Upper lobe of left lung (tissue), 6 donors: ENCODE measurements around the gene PIP. TPM values are rescaled to one million over a fixed set of nuclear protein-coding genes. Genes with fewer than 3 reads are reported as not detected.

Experiments
- ATAC-seq, 2 donors: fragments of 200-7000 bp; cut with Tn5 transposase; one replicate each; pipeline ENCODE4 v1.9.1; 2022; ENCODE audit warnings: mild to moderate bottlenecking in 2 of 2, moderate library complexity in 2 of 2; ENCODE audit not compliant: low FRiP score in 2 of 2
- DNase-seq, 2 donors: peaks; one replicate each; pipeline ENCODE4 v3.0.0-alpha.2; 2019 to 2020
- H3K27ac ChIP-seq, 4 donors: fragments of 200-600 bp; sonication (generic); one replicate each; pipeline ENCODE4 v1.5.1; 2016 to 2019
- H3K27me3 ChIP-seq, 4 donors: fragments of 200-600 bp; sonication (generic); one replicate each; pipeline ENCODE4 v1.5.1; 2017 to 2019
- H3K36me3 ChIP-seq, 4 donors: fragments of 200-600 bp; sonication (generic); one replicate each; pipeline ENCODE4 v1.5.1; 2016 to 2019
- H3K4me1 ChIP-seq, 4 donors: fragments of 200-600 bp; sonication (generic); one replicate each; pipeline ENCODE4 v1.5.1; 2018 to 2019
- H3K4me3 ChIP-seq, 4 donors: fragments of 200-600 bp; sonication (generic); one replicate each; pipeline ENCODE4 v1.5.1; 2017 to 2019; ENCODE audit warnings: mild to moderate bottlenecking in 2 of 4, moderate library complexity in 1 of 4
- H3K9me3 ChIP-seq, 4 donors: fragments of 200-600 bp; sonication (generic); one replicate each; pipeline ENCODE4 v1.5.1; 2018 to 2019
- EP300 ChIP-seq, 4 donors: sonication (generic); formaldehyde crosslinking; IDR thresholded peaks; one replicate each; pipeline ENCODE4 v1.5.1; 2017; ENCODE audit warnings: antibody characterized with exemption in 4 of 4, control low read depth in 2 of 4
- POLR2A ChIP-seq, 4 donors: fragments of 450-650 bp; IDR thresholded peaks; one replicate each; pipeline ENCODE4 v1.5.1; 2016 to 2017; ENCODE audit warnings: antibody characterized with exemption in 4 of 4, mild to moderate bottlenecking in 2 of 4
- POLR2AphosphoS5 ChIP-seq, 2 donors: sonication (generic); formaldehyde crosslinking; IDR thresholded peaks; one replicate each; pipeline ENCODE4 v1.5.1; 2017; ENCODE audit warnings: antibody characterized with exemption in 2 of 2
- WGBS, 2 donors: methylation state at CpG; one replicate each; pipeline ENCODE4 v1.1.5; 2017 to 2018; 5-methylcytosine and 5-hydroxymethylcytosine counted together
- total RNA-seq, 6 donors: library from RNA; depleted of rRNA in 4 of 6; stranded (reverse); fragments of >200 nt in 4 of 6; gene quantifications; one replicate each; pipeline versions ENCODE4 v1.1.0 to v1.2.1, GENCODE V29; 2016 to 2021
- TF ChIP-seq, protein P1 (sequence below), 6 experiments: fragments of 450-650 bp in 4 of 6; fragments of 200-600 bp in 2 of 6; sonication (generic) in 2 of 6; IDR thresholded peaks; one replicate each; pipeline ENCODE4 v1.5.1; 2016 to 2019; ENCODE audit warnings: antibody characterized with exemption in 6 of 6
- donor health status: DM: no; HTN: no; CAD: no; lungs with moderate emphysema.
- donor health status: DM: no; HTN: yes; CAD: no; lungs with severe emphysema.

Gene PIP
- total RNA-seq, 6 donors from 2014 or later = 0.77 to 23.0 TPM; not detected in 4

DNA sequence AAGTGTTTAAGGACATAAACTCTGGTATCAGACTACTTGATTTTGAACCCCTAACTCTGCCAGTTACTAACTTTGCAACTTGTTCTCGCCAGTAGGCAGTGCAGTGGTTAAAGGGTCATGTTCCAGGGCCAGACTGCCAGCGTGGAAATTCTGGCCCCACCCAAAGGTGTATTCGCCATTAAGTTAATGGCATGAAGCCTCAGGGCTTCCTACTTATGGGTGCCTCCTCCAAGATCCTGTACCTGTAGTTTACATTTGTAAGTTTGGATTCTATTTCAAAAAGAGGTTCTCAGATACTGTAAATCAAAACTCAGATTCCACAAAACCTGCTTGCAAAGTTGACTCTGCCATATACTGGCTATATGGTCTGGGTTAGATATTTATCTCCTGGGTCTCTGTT, 2.8 kb upstream of the PIP start:
- WGBS, 2 donors = 77 to 81% methylated on average over 3 of the region's 3 CpGs

DNA sequence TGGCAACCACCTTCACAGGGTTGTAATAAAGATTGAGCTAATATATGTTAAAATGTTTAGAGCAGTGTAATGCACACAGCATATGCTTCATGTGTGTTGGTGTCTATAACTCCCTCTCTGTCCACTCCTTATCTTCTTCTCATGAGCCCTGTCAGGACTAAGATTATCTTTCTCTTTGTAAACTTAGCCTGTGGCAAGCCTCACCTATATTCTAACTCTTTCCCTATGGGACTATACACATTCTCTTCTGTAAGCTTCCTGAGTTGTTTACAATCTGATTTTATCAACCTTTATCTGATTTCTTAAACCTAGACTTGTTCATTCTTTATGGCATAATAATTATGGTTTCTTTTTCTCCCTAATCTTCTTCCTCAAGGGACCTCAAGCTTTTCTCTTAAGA, 2.4 kb upstream of the PIP start:
- no peaks in the 10 kb centered on the region for H3K4me1 ChIP-seq
- peaks cover 0 to 4% (median 0%) of the 10 kb centered on the region in 4 donors for H3K9me3 ChIP-seq
- DNase-seq = no peak
- TF ChIP-seq POLR2A (IDR thresholded peaks at IDR 0.05) = no peak
- no peak for TF ChIP-seq EP300 (IDR thresholded peaks at IDR 0.05)
- TF ChIP-seq, protein P1, sequence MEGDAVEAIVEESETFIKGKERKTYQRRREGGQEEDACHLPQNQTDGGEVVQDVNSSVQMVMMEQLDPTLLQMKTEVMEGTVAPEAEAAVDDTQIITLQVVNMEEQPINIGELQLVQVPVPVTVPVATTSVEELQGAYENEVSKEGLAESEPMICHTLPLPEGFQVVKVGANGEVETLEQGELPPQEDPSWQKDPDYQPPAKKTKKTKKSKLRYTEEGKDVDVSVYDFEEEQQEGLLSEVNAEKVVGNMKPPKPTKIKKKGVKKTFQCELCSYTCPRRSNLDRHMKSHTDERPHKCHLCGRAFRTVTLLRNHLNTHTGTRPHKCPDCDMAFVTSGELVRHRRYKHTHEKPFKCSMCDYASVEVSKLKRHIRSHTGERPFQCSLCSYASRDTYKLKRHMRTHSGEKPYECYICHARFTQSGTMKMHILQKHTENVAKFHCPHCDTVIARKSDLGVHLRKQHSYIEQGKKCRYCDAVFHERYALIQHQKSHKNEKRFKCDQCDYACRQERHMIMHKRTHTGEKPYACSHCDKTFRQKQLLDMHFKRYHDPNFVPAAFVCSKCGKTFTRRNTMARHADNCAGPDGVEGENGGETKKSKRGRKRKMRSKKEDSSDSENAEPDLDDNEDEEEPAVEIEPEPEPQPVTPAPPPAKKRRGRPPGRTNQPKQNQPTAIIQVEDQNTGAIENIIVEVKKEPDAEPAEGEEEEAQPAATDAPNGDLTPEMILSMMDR (IDR thresholded peaks at IDR 0.05) = no peak
- no peak for TF ChIP-seq POLR2AphosphoS5 (IDR thresholded peaks at IDR 0.05)
- no peak overlapping the region for H3K27ac ChIP-seq
- H3K36me3 ChIP-seq = no peaks in the 10 kb centered on the region
- H3K4me3 ChIP-seq = no peak overlapping the region
- ATAC-seq = no peak
- no peaks in the 10 kb centered on the region for H3K27me3 ChIP-seq

More for the DNA sequence above, 2.8 kb upstream of the PIP start:
- Histone ChIP-seq H3K27me3 (no peaks in the 10 kb centered on the region), H3K4me1 (no peaks in the 10 kb centered on the region), H3K36me3 (no peaks in the 10 kb centered on the region), H3K9me3 (peaks cover under 1 to 4% (median 1%) of the 10 kb centered on the region in 4 donors), H3K4me3 (no peak overlapping the region), H3K27ac (no peak overlapping the region)
- no peak for DNase-seq
- TF ChIP-seq POLR2A (IDR thresholded peaks at IDR 0.05) = no peak
- TF ChIP-seq EP300 (IDR thresholded peaks at IDR 0.05) = no peak
- TF ChIP-seq, protein P1 (IDR thresholded peaks at IDR 0.05) = no peak
- TF ChIP-seq POLR2AphosphoS5 (IDR thresholded peaks at IDR 0.05) = no peak
- no peak for ATAC-seq

DNA sequence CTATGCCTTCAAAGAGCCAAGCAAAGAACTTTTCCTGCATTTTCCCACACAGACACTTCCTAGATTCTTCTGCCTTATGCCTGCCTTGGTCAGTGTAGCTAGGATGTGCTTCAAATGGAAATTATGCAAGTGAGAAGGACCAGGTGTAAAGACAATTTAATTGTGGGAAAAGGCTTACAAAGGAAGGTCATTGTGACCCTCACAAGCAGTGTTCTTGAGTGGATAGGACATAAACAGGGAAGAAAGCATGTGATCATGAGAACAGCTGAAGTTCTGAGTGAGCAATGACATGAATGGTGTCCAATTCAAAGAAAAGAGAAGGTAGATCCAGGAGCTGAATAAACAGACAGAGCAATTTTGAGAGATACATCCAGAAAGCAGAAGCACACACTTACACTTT, 1.3 kb upstream of the PIP start:
- no peak for ATAC-seq
- no peaks in the 10 kb centered on the region for H3K27me3 ChIP-seq
- H3K9me3 ChIP-seq = peaks cover 0 to under 1% (median 0%) of the 10 kb centered on the region in 4 donors
- no peaks in the 10 kb centered on the region for H3K4me1 ChIP-seq
- no peak overlapping the region for H3K4me3 ChIP-seq
- TF ChIP-seq, protein P1 (IDR thresholded peaks at IDR 0.05) = no peak
- TF ChIP-seq POLR2A (IDR thresholded peaks at IDR 0.05) (no peak), EP300 (IDR thresholded peaks at IDR 0.05) (no peak), POLR2AphosphoS5 (IDR thresholded peaks at IDR 0.05) (no peak)
- DNase-seq = no peak
- H3K36me3 ChIP-seq = no peaks in the 10 kb centered on the region
- no peak overlapping the region for H3K27ac ChIP-seq

DNA sequence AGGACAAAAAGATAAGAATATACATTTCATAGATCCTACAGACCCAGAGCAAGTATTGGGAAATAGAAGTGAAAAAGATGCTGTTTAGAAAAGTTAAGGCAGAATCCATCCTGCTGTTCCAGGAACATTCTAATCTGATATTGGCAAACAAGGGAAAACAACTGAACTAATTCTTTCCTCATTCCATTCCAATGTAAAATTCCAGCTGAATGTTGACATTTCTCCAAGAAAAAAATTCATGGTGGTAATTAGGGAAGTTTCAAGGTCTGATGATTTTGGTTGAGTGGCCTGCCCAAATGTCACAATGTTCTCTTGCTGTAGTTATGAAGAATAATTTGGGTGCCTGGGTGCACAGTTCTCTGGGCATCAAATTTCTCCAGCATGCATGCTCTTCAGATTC, 15.2 kb downstream of the PIP start:
- Histone ChIP-seq H3K36me3 (no peaks in the 10 kb centered on the region), H3K4me1 (no peaks in the 10 kb centered on the region), H3K27ac (no peak overlapping the region), H3K9me3 (no peaks in the 10 kb centered on the region), H3K4me3 (no peak overlapping the region), H3K27me3 (no peaks in the 10 kb centered on the region)
- ATAC-seq (no peak), DNase-seq (no peak)
- TF ChIP-seq POLR2AphosphoS5 (IDR thresholded peaks at IDR 0.05) = no peak
- TF ChIP-seq, protein P1 (IDR thresholded peaks at IDR 0.05) = no peak

DNA sequence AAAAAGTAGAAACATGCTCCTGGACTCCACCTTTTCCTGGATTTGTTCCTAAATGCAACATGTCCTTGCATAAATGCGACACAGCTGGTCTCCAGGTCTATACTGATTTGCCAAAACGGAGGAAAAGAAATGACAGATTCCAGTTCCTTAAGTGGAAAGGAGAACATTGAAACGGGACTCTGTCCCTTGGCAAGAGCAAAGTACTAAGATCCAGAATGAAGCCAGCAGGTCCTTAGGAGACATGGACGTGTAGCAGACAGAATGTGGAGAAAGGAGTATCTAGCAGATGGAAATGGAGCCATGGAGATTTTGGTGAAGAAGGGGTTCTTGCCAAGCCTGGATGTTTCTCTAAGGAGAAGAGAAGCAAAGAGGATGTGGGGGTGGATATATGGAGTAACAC, 16.2 kb downstream of the PIP start:
- no peak for ATAC-seq
- Histone ChIP-seq H3K4me3 (no peak overlapping the region), H3K36me3 (no peaks in the 10 kb centered on the region), H3K27ac (no peak overlapping the region), H3K27me3 (no peaks in the 10 kb centered on the region), H3K9me3 (no peaks in the 10 kb centered on the region), H3K4me1 (no peaks in the 10 kb centered on the region)
- TF ChIP-seq, protein P1 (IDR thresholded peaks at IDR 0.05) = no peak
- TF ChIP-seq EP300 (IDR thresholded peaks at IDR 0.05) = no peak
- TF ChIP-seq POLR2AphosphoS5 (IDR thresholded peaks at IDR 0.05) = no peak
- no peak for TF ChIP-seq POLR2A (IDR thresholded peaks at IDR 0.05)
- DNase-seq = no peak
- 76 to 78% methylated on average over 4 of the region's 4 CpGs for WGBS, 2 donors
